Central memory CD8-positive, alpha-beta T cell (primary cell): ENCODE measurements around the gene YEATS4.

Source experiments
- ATAC-seq: fragments of 150-1000 bp; cut with Tn5 transposase; replicated peaks from 2 replicates; pipeline ENCODE4 v1.10.0; 2022; ENCODE audit warnings: mild to moderate bottlenecking, moderate FRiP score, moderate number of reproducible peaks; ENCODE audit not compliant: poor library complexity, severe bottlenecking; ENCODE audit errors: extremely low read depth
- DNase-seq, 2 donors: peaks; one replicate each; pipeline ENCODE4 v3.0.0; 2021; ENCODE audit warnings: low spot score in 2 of 2
- H3K27ac Mint-ChIP-seq: one replicate; pipeline ENCODE4 v1.8.0; 2022; ENCODE audit warnings: low read depth, mild to moderate bottlenecking, moderate library complexity, mixed read lengths
- H3K27me3 Mint-ChIP-seq: one replicate; pipeline ENCODE4 v1.8.0; 2022; ENCODE audit warnings: mixed read lengths
- H3K36me3 Mint-ChIP-seq: one replicate; pipeline ENCODE4 v1.8.0; 2022; ENCODE audit warnings: mild to moderate bottlenecking, moderate library complexity, mixed read lengths; ENCODE audit not compliant: insufficient read depth
- H3K4me1 Mint-ChIP-seq: one replicate; pipeline ENCODE4 v1.8.0; 2022; ENCODE audit warnings: mixed read lengths
- H3K4me3 Mint-ChIP-seq: one replicate; pipeline ENCODE4 v1.8.0; 2022; ENCODE audit warnings: mild to moderate bottlenecking, moderate library complexity, mixed read lengths
- H3K9me3 Mint-ChIP-seq: one replicate; pipeline ENCODE4 v1.8.0; 2022; ENCODE audit warnings: mixed read lengths

YEATS4 gene

DNA sequence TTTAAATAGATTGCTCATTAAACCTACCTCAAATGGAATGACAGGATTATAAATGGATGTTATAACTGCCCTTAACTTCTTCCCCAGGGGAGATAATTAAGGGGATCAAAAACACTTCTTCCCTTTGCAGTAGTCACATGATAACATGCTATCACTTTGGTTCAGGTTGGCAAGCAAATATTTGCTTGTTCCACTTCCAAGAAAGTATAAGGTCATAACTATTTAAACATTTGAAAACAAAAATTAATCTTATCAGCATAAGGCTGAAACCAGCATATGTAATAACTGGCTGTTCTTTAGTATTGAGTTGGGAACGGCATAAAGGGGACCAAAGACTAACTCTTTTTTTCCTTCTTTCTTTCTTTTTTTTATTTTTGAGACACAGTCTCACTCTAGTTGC, 13.8 kb upstream of the YEATS4 start:
- no peaks in the 10 kb centered on the region for H3K36me3 Mint-ChIP-seq
- no peaks in the 10 kb centered on the region for H3K9me3 Mint-ChIP-seq
- H3K27me3 Mint-ChIP-seq = no peaks in the 10 kb centered on the region
- H3K4me1 Mint-ChIP-seq = no peaks in the 10 kb centered on the region
- ATAC-seq (no peak), DNase-seq (no peak)
- no peak overlapping the region for H3K4me3 Mint-ChIP-seq
- no peak overlapping the region for H3K27ac Mint-ChIP-seq

DNA sequence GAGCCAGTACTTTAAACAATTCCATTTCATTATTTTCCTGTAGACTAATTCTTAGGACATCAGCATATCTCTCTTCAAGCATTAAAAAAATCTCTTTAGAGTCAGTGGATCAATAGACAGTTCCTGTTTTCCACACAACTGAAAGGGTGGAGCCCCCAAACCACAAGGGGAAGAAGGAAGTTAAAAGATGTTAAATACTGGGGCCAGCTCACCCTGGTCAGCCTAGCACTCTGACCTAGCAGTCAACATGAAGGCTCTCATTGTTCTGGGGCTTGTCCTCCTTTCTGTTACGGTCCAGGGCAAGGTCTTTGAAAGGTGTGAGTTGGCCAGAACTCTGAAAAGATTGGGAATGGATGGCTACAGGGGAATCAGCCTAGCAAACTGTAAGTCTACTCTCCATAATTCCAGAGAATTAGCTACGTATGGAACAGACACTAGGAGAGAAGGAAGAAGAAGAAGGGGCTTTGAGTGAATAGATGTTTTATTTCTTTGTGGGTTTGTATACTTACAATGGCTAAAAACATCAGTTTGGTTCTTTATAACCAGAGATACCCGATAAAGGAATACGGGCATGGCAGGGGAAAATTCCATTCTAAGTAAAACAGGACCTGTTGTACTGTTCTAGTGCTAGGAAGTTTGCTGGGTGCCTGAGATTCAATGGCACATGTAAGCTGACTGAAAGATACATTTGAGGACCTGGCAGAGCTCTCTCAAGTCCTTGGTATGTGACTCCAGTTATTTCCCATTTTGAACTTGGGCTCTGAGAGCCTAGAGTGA, 11.2 kb upstream of the YEATS4 start, which contains the start of gene LYZ:
Gene LYZ (plus strand): TSS at position 220 of the 777 bp plus-strand sequence. CDS start 28 bp downstream, at position 248.
- Mint-ChIP-seq H3K4me3 (peak within 1 kb of the TSS; percentile 7), H3K9me3 (no peaks in the 10 kb centered on the region), H3K27ac (no peak within 1 kb of the TSS), H3K27me3 (no peaks in the 10 kb centered on the region), H3K36me3 (no peaks in the 10 kb centered on the region), H3K4me1 (no peaks in the 10 kb centered on the region)
- ATAC-seq (no peak), DNase-seq (no peak)

DNA sequence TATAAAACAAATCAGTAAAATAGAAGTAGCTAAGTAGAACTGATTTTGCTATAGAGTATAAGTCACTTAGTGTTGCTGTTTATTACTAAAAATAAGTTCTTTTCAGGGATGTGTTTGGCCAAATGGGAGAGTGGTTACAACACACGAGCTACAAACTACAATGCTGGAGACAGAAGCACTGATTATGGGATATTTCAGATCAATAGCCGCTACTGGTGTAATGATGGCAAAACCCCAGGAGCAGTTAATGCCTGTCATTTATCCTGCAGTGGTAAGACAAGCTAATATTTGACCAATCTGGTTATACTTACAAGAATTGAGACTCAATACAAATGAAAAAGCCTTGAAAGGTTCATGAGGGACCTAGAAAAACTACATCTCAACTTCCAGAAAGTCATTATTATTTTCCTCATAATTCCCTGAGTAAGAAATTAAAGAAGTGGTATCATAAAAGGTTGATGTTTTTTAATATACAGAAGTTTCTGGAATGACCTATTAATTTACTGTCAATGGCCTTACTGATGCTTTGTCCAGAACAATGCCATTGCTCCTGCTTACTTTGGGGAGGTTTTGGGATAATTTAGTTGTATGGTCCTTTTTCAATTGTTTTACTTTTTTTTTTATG, 9.4 kb upstream of the YEATS4 start:
- H3K4me3 Mint-ChIP-seq = no peak overlapping the region
- no peak overlapping the region for H3K27ac Mint-ChIP-seq
- peaks cover 12% of the 10 kb centered on the region for H3K27me3 Mint-ChIP-seq
- no peak for DNase-seq
- no peaks in the 10 kb centered on the region for H3K9me3 Mint-ChIP-seq
- no peaks in the 10 kb centered on the region for H3K4me1 Mint-ChIP-seq
- no peaks in the 10 kb centered on the region for H3K36me3 Mint-ChIP-seq
- no peak for ATAC-seq

DNA sequence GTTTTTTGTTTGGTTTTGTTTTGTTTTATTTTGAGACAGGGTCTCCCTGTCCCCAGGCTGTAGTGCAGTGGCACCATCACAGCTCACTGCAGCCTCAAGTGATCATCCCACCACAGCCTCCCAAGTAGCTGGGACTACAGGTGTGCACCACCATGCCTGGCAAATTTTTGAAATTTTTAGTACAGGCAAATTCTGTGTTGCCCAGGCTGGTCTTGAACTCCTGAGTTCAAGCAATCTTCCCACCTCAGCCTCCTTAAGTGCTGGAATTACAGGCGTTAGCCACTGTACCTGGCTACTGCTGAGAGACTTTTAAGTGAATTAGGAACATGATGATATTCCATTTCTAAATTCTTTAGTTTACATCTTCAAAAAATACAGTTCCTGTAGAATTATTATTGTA, 8.8 kb upstream of the YEATS4 start:
- peaks cover 14% of the 10 kb centered on the region for H3K27me3 Mint-ChIP-seq
- H3K4me3 Mint-ChIP-seq = no peak overlapping the region
- no peak for ATAC-seq
- no peak for DNase-seq
- no peak overlapping the region for H3K27ac Mint-ChIP-seq
- H3K4me1 Mint-ChIP-seq = no peaks in the 10 kb centered on the region
- peaks cover 1% of the 10 kb centered on the region for H3K36me3 Mint-ChIP-seq
- H3K9me3 Mint-ChIP-seq = no peaks in the 10 kb centered on the region

DNA sequence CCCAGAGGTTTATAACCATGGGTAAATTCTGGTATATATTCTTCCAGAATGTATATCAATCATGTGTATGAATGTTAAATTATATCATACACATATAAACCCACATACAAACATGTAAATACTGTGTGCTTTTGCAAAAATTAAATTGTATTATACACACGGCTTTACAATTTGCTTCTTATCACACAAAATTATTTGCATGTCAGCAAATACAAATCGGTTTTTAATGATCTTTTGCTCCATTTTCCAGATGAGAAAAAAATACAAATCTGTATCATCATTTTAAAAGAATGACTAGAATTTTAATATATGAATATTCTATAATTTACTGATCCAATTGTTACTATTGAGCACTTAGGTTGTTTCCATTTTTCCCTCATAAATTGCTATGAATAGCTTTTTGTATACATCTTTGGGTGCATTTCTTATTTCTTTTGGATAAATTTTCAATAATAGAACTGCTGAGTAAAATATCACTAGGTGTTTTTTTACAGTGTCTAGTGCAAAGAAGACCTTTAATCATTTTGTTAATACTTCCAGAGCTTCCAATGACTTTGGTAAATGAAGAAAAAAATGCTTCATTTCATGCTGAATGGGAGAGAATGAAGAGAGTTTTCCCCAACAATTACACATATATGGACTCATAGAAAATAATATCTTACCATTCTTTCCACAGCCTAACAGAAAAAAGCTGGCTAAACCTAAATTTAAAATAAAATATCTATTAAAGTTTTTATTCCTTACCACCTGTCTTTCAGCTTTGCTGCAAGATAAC, 7.9 kb upstream of the YEATS4 start:
- Mint-ChIP-seq H3K27ac (no peak overlapping the region), H3K36me3 (peaks cover 3% of the 10 kb centered on the region), H3K4me1 (no peaks in the 10 kb centered on the region), H3K27me3 (peaks cover 14% of the 10 kb centered on the region), H3K9me3 (no peaks in the 10 kb centered on the region), H3K4me3 (no peak overlapping the region)
- ATAC-seq = no peak
- no peak for DNase-seq

DNA sequence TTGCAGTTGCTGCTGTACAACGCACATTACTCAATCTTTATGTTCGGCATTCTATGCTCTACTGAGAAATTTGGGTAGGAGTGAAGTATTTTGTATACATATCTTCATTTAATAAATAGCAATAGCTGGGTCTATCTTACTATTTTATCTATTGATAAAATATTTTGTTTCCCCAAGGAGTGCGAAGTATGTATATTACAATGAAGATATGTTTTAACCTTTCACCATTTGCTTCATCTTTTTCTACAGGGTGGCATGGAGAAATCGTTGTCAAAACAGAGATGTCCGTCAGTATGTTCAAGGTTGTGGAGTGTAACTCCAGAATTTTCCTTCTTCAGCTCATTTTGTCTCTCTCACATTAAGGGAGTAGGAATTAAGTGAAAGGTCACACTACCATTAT, 6.6 kb upstream of the YEATS4 start:
- H3K36me3 Mint-ChIP-seq = peaks cover 3% of the 10 kb centered on the region

DNA sequence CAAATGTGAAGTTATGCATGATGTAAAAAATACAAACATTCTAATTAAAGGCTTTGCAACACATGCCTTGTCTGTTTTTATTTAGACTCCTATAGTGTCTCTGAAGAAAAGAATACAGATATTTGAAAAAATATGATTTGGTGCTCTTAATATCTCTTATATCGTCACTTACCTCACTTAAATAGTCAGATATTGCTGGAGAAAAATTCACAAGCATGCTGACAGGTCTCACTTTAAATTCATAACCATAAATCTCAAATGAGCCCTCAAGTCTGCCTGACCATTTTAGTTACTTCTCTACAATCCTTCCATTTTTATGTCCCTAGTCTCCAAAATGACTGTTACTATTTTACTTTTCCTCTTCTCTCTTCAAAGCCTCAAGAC, 5.4 kb upstream of the YEATS4 start:
- peaks cover 14% of the 10 kb centered on the region for H3K27me3 Mint-ChIP-seq
- H3K27ac Mint-ChIP-seq = no peak overlapping the region
- H3K9me3 Mint-ChIP-seq = no peaks in the 10 kb centered on the region
- H3K4me1 Mint-ChIP-seq = peaks cover 10% of the 10 kb centered on the region
- no peak for ATAC-seq
- H3K36me3 Mint-ChIP-seq = peaks cover 4% of the 10 kb centered on the region
- H3K4me3 Mint-ChIP-seq = no peak overlapping the region
- DNase-seq = no peak

More for the DNA sequence above, 6.6 kb upstream of the YEATS4 start:
- H3K4me1 Mint-ChIP-seq = peaks cover 6% of the 10 kb centered on the region
- peaks cover 14% of the 10 kb centered on the region for H3K27me3 Mint-ChIP-seq
- H3K9me3 Mint-ChIP-seq = no peaks in the 10 kb centered on the region
- no peak overlapping the region for H3K4me3 Mint-ChIP-seq
- no peak overlapping the region for H3K27ac Mint-ChIP-seq
- ATAC-seq = no peak
- DNase-seq = no peak

DNA sequence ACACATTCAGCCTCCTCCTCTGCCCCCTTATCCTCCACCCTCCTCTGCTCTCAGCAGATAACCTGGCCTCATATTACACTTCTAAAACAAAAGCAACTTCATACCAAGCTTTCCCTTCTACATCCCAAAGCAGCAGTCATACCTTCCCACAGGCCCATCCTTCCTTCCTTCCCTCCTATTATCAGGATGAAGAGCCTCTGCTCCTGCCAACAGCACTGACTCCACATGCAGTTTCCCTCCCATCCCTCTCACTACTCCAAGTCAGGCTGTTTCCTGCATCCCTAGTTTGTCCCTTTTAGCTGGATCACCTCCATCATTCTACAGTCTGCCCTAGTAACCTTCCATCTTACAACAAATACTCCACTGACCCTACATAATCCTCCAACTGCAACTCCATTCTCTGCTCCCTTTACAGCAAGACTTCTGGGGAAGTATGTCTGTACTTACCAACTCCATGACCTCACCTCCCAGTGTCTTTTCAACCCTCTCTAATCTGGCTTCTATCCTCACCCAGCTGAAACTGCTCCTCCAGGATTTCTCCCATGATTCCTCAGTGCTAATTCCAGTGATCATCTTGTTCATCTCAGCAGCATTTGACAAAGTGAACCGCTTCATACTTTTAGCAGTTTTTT, 4.9 kb upstream of the YEATS4 start:
- ATAC-seq = no peak
- no peak for DNase-seq
- H3K36me3 Mint-ChIP-seq = peaks cover 9% of the 10 kb centered on the region
- no peak overlapping the region for H3K27ac Mint-ChIP-seq
- peaks cover 15% of the 10 kb centered on the region for H3K4me1 Mint-ChIP-seq
- peaks cover 14% of the 10 kb centered on the region for H3K27me3 Mint-ChIP-seq
- no peak overlapping the region for H3K4me3 Mint-ChIP-seq
- H3K9me3 Mint-ChIP-seq = no peaks in the 10 kb centered on the region

DNA sequence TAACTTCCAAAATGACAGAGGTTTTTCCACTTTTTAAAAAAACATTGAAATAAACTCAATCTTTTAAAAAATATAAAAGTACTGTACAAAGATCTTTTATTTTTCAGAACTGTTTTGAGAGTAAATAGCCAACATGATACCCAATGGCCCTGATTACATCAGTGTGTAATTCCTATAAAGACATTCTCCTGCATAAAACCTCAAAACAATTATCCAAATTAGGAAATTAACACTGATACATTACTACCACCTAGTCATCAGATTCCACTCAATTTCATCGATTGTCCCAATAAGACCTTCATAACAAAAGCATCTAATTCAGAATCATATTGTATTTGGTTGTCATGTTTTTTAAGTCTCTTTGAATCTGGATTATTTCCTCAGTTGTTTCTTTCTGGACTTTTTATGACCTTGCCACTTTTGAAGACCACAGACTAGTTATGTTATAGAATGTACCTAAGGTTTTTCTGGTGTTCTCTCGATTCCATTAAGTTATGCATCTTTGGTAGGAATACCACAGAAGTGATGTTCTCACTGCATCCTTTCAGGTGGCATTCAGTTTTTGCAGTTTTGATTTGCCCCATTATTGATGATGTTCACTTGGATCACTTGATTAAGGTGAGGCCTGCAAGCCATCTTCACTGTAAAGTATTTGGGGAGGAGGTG, 4.0 kb upstream of the YEATS4 start:
- H3K4me1 Mint-ChIP-seq = peaks cover 16% of the 10 kb centered on the region
- DNase-seq (no peak), ATAC-seq (no peak)
- peaks cover 16% of the 10 kb centered on the region for H3K36me3 Mint-ChIP-seq
- H3K27me3 Mint-ChIP-seq = peaks cover 14% of the 10 kb centered on the region
- H3K4me3 Mint-ChIP-seq = no peak overlapping the region
- no peaks in the 10 kb centered on the region for H3K9me3 Mint-ChIP-seq
- no peak overlapping the region for H3K27ac Mint-ChIP-seq

DNA sequence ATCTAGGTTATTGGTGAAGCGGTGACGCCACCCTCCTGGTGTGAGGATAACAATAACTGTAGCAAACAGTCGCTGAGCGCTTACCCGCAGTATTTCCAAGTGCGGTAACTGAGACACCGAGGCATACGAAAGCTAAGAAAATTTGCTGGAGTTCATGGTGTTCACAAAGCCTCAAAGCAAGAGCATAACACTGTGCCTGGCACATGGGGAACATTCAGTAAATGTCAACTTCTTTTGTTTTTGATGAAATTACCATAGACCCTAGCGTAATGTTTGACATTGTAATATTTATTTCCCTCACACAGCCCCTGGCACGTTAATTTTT, 767 bp downstream of the YEATS4 start:
- peaks cover 24% of the 10 kb centered on the region for H3K36me3 Mint-ChIP-seq
- peaks cover 21% of the 10 kb centered on the region for H3K4me1 Mint-ChIP-seq
- H3K27ac Mint-ChIP-seq = peak overlapping the region; percentile 90
- ATAC-seq (no peak), DNase-seq (no peak)
- H3K4me3 Mint-ChIP-seq = peak overlapping the region; percentile 81
- H3K27me3 Mint-ChIP-seq = no peaks in the 10 kb centered on the region
- no peaks in the 10 kb centered on the region for H3K9me3 Mint-ChIP-seq

DNA sequence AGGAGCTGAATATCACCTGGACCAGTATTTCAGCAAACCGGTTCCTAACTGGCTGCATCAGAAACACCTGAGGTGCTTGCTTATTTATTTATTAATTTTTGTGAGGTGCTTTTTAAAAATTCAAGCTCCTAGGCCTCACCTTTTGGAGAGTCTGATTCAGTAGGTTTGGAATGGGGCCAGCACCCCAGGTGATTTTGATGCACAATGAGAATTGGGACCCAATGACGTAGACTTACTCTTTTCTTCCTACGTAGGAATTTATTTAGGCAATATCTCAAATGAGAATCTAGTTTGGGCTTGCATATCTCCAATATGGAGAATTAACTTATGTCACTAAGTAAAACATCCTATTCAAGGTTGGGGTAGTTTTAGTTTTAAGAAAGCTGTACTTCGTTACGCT, 7.3 kb downstream of the YEATS4 start:
- H3K36me3 Mint-ChIP-seq = peaks cover 22% of the 10 kb centered on the region
- H3K4me3 Mint-ChIP-seq = no peak overlapping the region
- H3K27ac Mint-ChIP-seq = no peak overlapping the region
- no peaks in the 10 kb centered on the region for H3K9me3 Mint-ChIP-seq
- ATAC-seq (no peak), DNase-seq (no peak)
- H3K4me1 Mint-ChIP-seq = peaks cover 7% of the 10 kb centered on the region
- H3K27me3 Mint-ChIP-seq = no peaks in the 10 kb centered on the region

DNA sequence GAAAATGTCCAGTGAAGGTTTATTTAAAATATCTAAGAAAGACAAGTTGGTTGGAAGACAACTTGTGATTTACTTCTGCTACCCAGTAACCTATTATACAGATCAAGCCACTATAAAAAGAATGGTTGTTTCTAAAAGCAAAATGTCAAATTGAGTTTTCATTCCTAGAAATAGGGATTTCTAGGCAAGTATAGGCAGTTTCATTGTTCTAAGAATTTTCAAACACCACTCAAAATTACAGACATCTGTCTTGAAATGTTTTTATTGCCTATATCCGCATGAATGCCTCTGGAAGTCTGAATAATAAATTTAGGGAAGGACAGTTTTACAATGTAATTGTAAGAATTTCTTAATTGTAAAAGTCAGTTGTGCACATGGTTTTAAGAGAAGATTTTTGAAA, 8.6 kb downstream of the YEATS4 start:
- Mint-ChIP-seq H3K36me3 (peaks cover 26% of the 10 kb centered on the region), H3K27me3 (no peaks in the 10 kb centered on the region), H3K4me1 (peaks cover 9% of the 10 kb centered on the region), H3K4me3 (no peak overlapping the region), H3K27ac (no peak overlapping the region), H3K9me3 (no peaks in the 10 kb centered on the region)
- DNase-seq (no peak), ATAC-seq (no peak)
